HUES6 (cell line): ENCODE data around the gene CCDC158.
"Not testable (repeated sequence)": the region's sequence is repeated elsewhere in the genome, so short reads cannot be mapped to it uniquely, and the experiment has no call there.

Experiments used
- H3K27ac ChIP-seq: 2 replicates; pipeline ENCODE4 v1.7.0; 2013; ENCODE audit warnings: low read depth, mild to moderate bottlenecking, low read length, inconsistent platforms
- H3K27me3 ChIP-seq: 2 replicates; pipeline ENCODE4 v1.6.1; 2013; ENCODE audit warnings: low read length; ENCODE audit not compliant: control insufficient read depth, insufficient read depth
- H3K36me3 ChIP-seq: 2 replicates; pipeline ENCODE4 v1.6.1; 2013; ENCODE audit warnings: low read length; ENCODE audit not compliant: control insufficient read depth, insufficient read depth
- H3K4me1 ChIP-seq: 2 replicates; pipeline ENCODE4 v1.6.1; 2013; ENCODE audit warnings: low read length; ENCODE audit not compliant: control insufficient read depth, insufficient read depth
- H3K4me3 ChIP-seq: 2 replicates; pipeline ENCODE4 v1.5.1; 2013; ENCODE audit warnings: low read depth, low read length
- H3K9ac ChIP-seq: one replicate; pipeline ENCODE4 v1.6.1; 2013; ENCODE audit warnings: mild to moderate bottlenecking, low read length
- H3K9me3 ChIP-seq: 2 replicates; pipeline ENCODE4 v1.6.1; 2013; ENCODE audit warnings: low read depth, low read length; ENCODE audit not compliant: control insufficient read depth, insufficient read depth

CCDC158 gene

DNA sequence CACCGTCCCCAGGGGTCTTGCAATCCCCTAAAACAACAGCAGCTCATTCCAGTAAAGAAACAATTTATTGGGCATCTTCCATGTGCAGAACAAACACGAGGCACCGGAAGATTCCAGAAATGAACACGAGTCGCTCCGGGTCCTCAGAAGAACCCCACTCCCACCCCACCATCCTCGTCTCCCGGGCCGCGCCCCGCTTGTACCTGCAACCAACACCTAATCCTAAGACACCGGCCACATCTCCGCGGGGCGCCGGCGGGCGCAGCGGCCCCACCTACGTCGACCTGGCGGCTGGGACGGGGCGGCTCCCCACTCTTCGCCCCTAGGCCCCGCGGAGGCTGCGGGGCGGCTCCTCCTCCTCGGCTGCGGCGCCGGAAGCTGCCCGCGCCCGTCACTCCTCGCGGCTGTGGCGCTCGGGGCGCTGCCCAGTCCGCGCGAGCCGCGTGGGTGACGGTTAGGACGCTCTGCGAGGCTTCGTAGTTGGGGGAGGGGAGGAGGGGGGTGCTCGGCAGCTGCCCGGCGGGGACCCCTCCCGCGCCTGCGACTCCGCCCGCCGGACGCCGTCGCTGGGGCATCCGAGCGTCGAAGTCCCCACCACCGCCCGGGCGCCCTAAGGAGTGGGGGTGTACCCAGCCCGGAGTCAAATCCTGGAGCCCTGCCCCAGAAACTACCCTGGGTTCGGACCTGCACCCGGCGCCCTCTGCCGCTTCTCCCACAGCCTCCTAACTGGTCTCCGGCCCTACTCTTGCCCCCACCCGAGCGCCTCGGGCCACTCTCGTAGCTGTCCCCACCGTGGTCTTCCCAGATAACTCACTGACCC lies at the start of gene CCDC158:
TSS of gene CCDC158 (minus strand) at position 380 of the 820 bp plus-strand sequence. CDS start 17,934 bp downstream, outside the sequence.
- Histone ChIP-seq H3K27me3 (peaks cover 3% of the 10 kb centered on the region; the same call in 1 of the 2 replicates), H3K4me1 (no peaks in the 10 kb centered on the region), H3K4me3 (no peak within 1 kb of the TSS), H3K9ac (no peak within 1 kb of the TSS), H3K27ac (no peak within 1 kb of the TSS), H3K36me3 (no peaks in the 10 kb centered on the region), H3K9me3 (peaks cover 13% of the 10 kb centered on the region)

GRCh38 chr4:76470532-76470931 lies 49.6 kb upstream of the CCDC158 start:
- Histone ChIP-seq H3K4me3 (no peak overlapping the region), H3K27ac (no peak overlapping the region), H3K27me3 (no peaks in the 10 kb centered on the region), H3K9me3 (peaks cover 2% of the 10 kb centered on the region; the same call in 1 of the 2 replicates), H3K4me1 (0 out of 2 replicates have a peak, but pooled peaks cover 5% of the 10 kb centered on the region), H3K36me3 (no peaks in the 10 kb centered on the region), H3K9ac (no peak overlapping the region)

DNA sequence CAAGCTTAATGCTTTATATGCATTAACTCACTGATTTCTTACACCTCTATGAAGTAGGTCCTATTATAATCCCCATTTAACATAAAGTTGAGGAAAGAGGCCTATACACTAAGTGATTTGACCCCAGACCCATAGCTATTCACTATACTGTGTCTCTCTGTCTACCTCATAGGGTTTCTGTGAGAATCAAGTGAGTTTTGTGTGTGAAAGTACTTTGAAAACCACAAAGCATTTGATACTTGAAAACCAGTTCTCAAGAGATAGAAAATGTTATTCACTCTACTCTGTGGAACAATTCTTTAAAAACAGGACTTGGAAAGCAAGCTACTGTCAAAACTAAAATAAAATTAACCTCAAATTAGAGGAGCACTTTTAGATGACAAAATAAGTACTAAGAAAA lies 49.1 kb upstream of the CCDC158 start:
- peaks cover 6% of the 10 kb centered on the region for H3K9me3 ChIP-seq
- no peak overlapping the region for H3K9ac ChIP-seq
- H3K27ac ChIP-seq: no peak overlapping the region
- no peaks in the 10 kb centered on the region; the same call in 1 of the 2 replicates for H3K36me3 ChIP-seq
- H3K4me1 ChIP-seq: 0 out of 2 replicates have a peak, but pooled peaks cover 5% of the 10 kb centered on the region
- H3K27me3 ChIP-seq: no peaks in the 10 kb centered on the region
- no peak overlapping the region for H3K4me3 ChIP-seq

DNA sequence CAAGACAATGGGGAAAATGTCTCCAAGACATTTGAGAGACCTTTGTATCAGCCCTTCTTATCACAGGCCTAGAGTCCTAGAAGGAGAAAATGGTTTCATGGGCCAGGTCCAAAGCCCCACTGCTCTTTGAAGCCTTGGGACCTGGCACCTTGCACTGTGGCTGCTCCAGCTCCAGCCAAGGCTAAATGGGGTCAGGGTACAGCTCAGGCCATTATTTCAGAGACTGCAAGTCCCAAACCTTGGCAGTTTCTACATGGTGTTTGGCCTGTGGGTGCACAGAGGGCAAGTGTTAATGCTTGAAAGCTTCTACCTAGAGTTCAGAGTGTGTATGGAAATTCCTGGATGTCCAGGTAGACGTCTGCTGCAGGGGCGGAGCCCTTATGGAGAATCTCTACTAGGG lies 42.6 kb upstream of the CCDC158 start:
- Histone ChIP-seq H3K27me3 (no peaks in the 10 kb centered on the region), H3K9me3 (peaks cover 41% of the 10 kb centered on the region), H3K4me3 (no peak overlapping the region), H3K9ac (no peak overlapping the region), H3K36me3 (no peaks in the 10 kb centered on the region; the same call in 1 of the 2 replicates), H3K27ac (no peak overlapping the region), H3K4me1 (peaks cover 26% of the 10 kb centered on the region)

GRCh38 chr4:76459291-76459723 lies 38.4 kb upstream of the CCDC158 start:
- H3K36me3 ChIP-seq: no peaks in the 10 kb centered on the region; the same call in 1 of the 2 replicates
- peaks cover 28% of the 10 kb centered on the region for H3K9me3 ChIP-seq
- H3K9ac ChIP-seq: peak overlapping the region; percentile 82
- H3K4me3 ChIP-seq: peak overlapping the region; percentile 33
- peak overlapping the region; percentile 91 for H3K27ac ChIP-seq
- peaks cover 26% of the 10 kb centered on the region for H3K4me1 ChIP-seq
- no peaks in the 10 kb centered on the region for H3K27me3 ChIP-seq

- Histone ChIP-seq H3K4me1 (peaks cover 26% of the 10 kb centered on the region), H3K9me3 (peaks cover 23% of the 10 kb centered on the region), H3K27ac (peak overlapping the region; percentile 91), H3K27me3 (no peaks in the 10 kb centered on the region), H3K4me3 (peak overlapping the region; percentile 33), H3K9ac (peak overlapping the region; percentile 69), H3K36me3 (no peaks in the 10 kb centered on the region; the same call in 1 of the 2 replicates)
Observed at GRCh38 chr4:76458825-76459224, 37.9 kb upstream of the CCDC158 start.

DNA sequence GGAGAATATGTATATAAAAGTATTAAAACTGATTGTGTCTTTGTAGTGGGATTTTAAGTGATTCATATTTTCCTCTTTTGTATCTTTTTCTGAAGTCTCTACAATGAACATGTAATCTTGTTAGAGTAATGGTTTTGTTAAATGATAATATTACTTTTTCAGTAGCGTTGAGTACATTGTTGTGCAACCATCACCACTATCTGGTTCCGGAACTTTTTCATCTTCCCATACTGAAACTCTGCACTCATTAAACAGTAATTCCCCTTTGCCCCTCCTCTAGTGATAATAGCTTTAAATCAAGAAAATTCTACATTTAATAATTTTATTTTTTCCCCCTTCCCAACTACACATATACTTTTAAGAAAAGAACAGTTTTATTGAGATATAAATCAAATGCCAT lies 37.4 kb upstream of the CCDC158 start:
- Histone ChIP-seq H3K27me3 (no peaks in the 10 kb centered on the region), H3K4me1 (peaks cover 26% of the 10 kb centered on the region), H3K27ac (peak overlapping the region; percentile 91), H3K4me3 (0 out of 2 replicates have a peak overlapping the region, but pooled peaks have one; percentile 33), H3K9me3 (peaks cover 18% of the 10 kb centered on the region), H3K9ac (peak overlapping the region; percentile 69), H3K36me3 (no peaks in the 10 kb centered on the region)

- no peaks in the 10 kb centered on the region for H3K36me3 ChIP-seq
- peaks cover 14% of the 10 kb centered on the region for H3K9me3 ChIP-seq
- H3K4me3 ChIP-seq: no peak overlapping the region
- peak overlapping the region; percentile 91; the same call in 1 of the 2 replicates for H3K27ac ChIP-seq
- no peak overlapping the region for H3K9ac ChIP-seq
- H3K4me1 ChIP-seq: peaks cover 26% of the 10 kb centered on the region
- H3K27me3 ChIP-seq: no peaks in the 10 kb centered on the region
Observed at GRCh38 chr4:76457885-76458284, 36.9 kb upstream of the CCDC158 start.

- H3K36me3 ChIP-seq, H3K4me3 ChIP-seq, H3K9me3 ChIP-seq, H3K27ac ChIP-seq, H3K27me3 ChIP-seq, H3K9ac ChIP-seq: not testable (repeated sequence)
- peaks cover 21% of the 10 kb centered on the region for H3K4me1 ChIP-seq
Observed at GRCh38 chr4:76454073-76454472, 33.1 kb upstream of the CCDC158 start.

DNA sequence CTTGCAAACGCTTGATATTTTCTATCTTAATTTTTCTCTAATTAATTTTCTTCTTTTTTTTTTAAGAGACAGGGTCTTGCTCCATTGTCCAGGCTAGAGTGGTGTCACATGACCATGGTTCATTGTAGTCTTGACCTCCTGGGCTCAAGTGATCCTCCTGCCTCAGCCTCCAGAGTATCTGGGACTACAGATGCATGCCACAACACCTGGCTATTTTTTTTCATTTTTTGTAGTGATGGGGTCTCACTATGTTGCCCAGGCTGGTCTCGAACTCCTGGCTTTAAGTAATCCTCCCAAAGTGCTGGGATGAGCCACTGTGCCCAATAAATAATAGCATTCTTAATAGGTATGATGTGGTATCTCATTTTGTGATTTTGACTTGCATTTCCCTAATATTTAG lies 32.3 kb upstream of the CCDC158 start:
- no peak overlapping the region for H3K9ac ChIP-seq
- H3K9me3 ChIP-seq: no peaks in the 10 kb centered on the region
- no peak overlapping the region for H3K27ac ChIP-seq
- no peaks in the 10 kb centered on the region for H3K27me3 ChIP-seq
- H3K4me1 ChIP-seq: peaks cover 17% of the 10 kb centered on the region
- no peak overlapping the region for H3K4me3 ChIP-seq
- H3K36me3 ChIP-seq: no peaks in the 10 kb centered on the region

DNA sequence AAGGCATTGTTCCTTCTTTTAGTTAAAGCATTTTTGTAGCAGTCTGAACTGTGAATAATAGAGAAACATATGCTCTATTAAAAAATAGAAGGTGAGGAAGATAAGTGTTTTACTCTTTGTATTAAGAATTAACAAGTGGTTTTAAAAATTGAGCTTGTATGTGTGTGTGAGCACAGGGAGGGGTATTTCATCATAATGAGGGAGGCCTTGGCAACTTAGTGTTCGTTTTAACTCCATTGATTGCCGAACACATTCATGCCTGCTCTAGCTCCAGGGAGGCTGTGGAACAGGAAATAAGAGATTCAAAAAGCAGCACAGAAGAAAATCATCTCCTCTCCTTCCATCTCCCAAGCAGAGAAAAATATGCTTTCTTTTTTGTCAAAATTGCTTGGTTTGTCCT lies 28.9 kb upstream of the CCDC158 start:
- no peaks in the 10 kb centered on the region for H3K27me3 ChIP-seq
- H3K9ac ChIP-seq: no peak overlapping the region
- no peak overlapping the region for H3K4me3 ChIP-seq
- no peaks in the 10 kb centered on the region for H3K36me3 ChIP-seq
- H3K27ac ChIP-seq: no peak overlapping the region
- no peaks in the 10 kb centered on the region for H3K9me3 ChIP-seq
- H3K4me1 ChIP-seq: peaks cover 14% of the 10 kb centered on the region
